ENCODE results near the gene ABAT. TPM values are rescaled to one million over a fixed set of nuclear protein-coding genes. Genes with fewer than 3 reads are reported as not detected.

ABAT gene
- total RNA-seq, 4 donors from 2014 or later, result 2.0 to 8.5 (median 5.9) TPM

- 59% methylated on average over 5 of the region's 5 CpGs for WGBS
- H3K27me3 ChIP-seq, result no peaks in the 10 kb centered on the region
- no peak overlapping the region for H3K4me3 ChIP-seq
- DNase-seq (ENCODE audit: low spot score in 2 of 2), result no peak
- no peaks in the 10 kb centered on the region for H3K9me3 ChIP-seq
- peaks cover 17% of the 10 kb centered on the region for H3K4me1 ChIP-seq
- H3K27ac ChIP-seq, result no peak overlapping the region
- no peak for TF ChIP-seq EP300 (IDR thresholded peaks at IDR 0.05)
- TF ChIP-seq POLR2A (IDR thresholded peaks at IDR 0.05), result no peak
- no peak for TF ChIP-seq POLR2AphosphoS5 (IDR thresholded peaks at IDR 0.05)
- no peak for TF ChIP-seq CTCF (IDR thresholded peaks at IDR 0.05)
- no peaks in the 10 kb centered on the region for H3K36me3 ChIP-seq
Measured at GRCh38 chr16:8677481-8677880, 3.1 kb downstream of the ABAT start.

- TF ChIP-seq POLR2AphosphoS5 (IDR thresholded peaks at IDR 0.05), result no peak
- TF ChIP-seq EP300 (IDR thresholded peaks at IDR 0.05), result no peak
- no peak for TF ChIP-seq CTCF (IDR thresholded peaks at IDR 0.05)
- TF ChIP-seq POLR2A (IDR thresholded peaks at IDR 0.05), result no peak
- Histone ChIP-seq H3K4me3 (no peak overlapping the region), H3K27me3 (no peaks in the 10 kb centered on the region), H3K9me3 (no peaks in the 10 kb centered on the region), H3K27ac (no peak overlapping the region), H3K4me1 (peaks cover 17% of the 10 kb centered on the region), H3K36me3 (no peaks in the 10 kb centered on the region)
- WGBS, result 89% methylated on average over 7 of the region's 7 CpGs
- no peak for DNase-seq (ENCODE audit: low spot score in 2 of 2)
Measured at GRCh38 chr16:8678068-8678927, 3.9 kb downstream of the ABAT start.

GRCh38 chr16:8679151-8679550 is 4.7 kb downstream of the ABAT start:
- no peak for DNase-seq (ENCODE audit: low spot score in 2 of 2)
- no peak for TF ChIP-seq CTCF (IDR thresholded peaks at IDR 0.05)
- TF ChIP-seq POLR2AphosphoS5 (IDR thresholded peaks at IDR 0.05), result no peak
- no peak for TF ChIP-seq POLR2A (IDR thresholded peaks at IDR 0.05)
- TF ChIP-seq EP300 (IDR thresholded peaks at IDR 0.05), result no peak
- no peak overlapping the region for H3K4me3 ChIP-seq
- WGBS, result 84% methylated on average over 2 of the region's 2 CpGs
- no peaks in the 10 kb centered on the region for H3K36me3 ChIP-seq
- H3K9me3 ChIP-seq, result no peaks in the 10 kb centered on the region
- no peaks in the 10 kb centered on the region for H3K27me3 ChIP-seq
- no peak overlapping the region for H3K27ac ChIP-seq
- peaks cover 13% of the 10 kb centered on the region for H3K4me1 ChIP-seq

GRCh38 chr16:8682551-8683259 is 8.3 kb downstream of the ABAT start:
- Histone ChIP-seq H3K9me3 (no peaks in the 10 kb centered on the region), H3K36me3 (no peaks in the 10 kb centered on the region), H3K27ac (no peak overlapping the region), H3K4me3 (no peak overlapping the region), H3K27me3 (no peaks in the 10 kb centered on the region), H3K4me1 (peaks cover 13% of the 10 kb centered on the region)
- TF ChIP-seq EP300 (IDR thresholded peaks at IDR 0.05), result no peak
- no peak for TF ChIP-seq CTCF (IDR thresholded peaks at IDR 0.05)
- TF ChIP-seq POLR2A (IDR thresholded peaks at IDR 0.05), result no peak
- no peak for TF ChIP-seq POLR2AphosphoS5 (IDR thresholded peaks at IDR 0.05)
- 78% methylated on average over 9 of the region's 9 CpGs for WGBS
- DNase-seq (ENCODE audit: low spot score in 2 of 2), result no peak

- no peaks in the 10 kb centered on the region for H3K36me3 ChIP-seq
- no peak for DNase-seq (ENCODE audit: low spot score in 2 of 2)
- H3K4me1 ChIP-seq, result peaks cover 12% of the 10 kb centered on the region
- H3K27ac ChIP-seq, result no peak overlapping the region
- 67% methylated on average over 4 of the region's 4 CpGs for WGBS
- no peak for TF ChIP-seq CTCF (IDR thresholded peaks at IDR 0.05)
- no peak for TF ChIP-seq POLR2AphosphoS5 (IDR thresholded peaks at IDR 0.05)
- no peak for TF ChIP-seq EP300 (IDR thresholded peaks at IDR 0.05)
- TF ChIP-seq POLR2A (IDR thresholded peaks at IDR 0.05), result no peak
- H3K9me3 ChIP-seq, result no peaks in the 10 kb centered on the region
- H3K4me3 ChIP-seq, result no peak overlapping the region
- no peaks in the 10 kb centered on the region for H3K27me3 ChIP-seq
Measured at GRCh38 chr16:8683640-8684039, 9.2 kb downstream of the ABAT start.
